Measurements from ENCODE around the gene CARD19.

The CARD19 gene

DNA sequence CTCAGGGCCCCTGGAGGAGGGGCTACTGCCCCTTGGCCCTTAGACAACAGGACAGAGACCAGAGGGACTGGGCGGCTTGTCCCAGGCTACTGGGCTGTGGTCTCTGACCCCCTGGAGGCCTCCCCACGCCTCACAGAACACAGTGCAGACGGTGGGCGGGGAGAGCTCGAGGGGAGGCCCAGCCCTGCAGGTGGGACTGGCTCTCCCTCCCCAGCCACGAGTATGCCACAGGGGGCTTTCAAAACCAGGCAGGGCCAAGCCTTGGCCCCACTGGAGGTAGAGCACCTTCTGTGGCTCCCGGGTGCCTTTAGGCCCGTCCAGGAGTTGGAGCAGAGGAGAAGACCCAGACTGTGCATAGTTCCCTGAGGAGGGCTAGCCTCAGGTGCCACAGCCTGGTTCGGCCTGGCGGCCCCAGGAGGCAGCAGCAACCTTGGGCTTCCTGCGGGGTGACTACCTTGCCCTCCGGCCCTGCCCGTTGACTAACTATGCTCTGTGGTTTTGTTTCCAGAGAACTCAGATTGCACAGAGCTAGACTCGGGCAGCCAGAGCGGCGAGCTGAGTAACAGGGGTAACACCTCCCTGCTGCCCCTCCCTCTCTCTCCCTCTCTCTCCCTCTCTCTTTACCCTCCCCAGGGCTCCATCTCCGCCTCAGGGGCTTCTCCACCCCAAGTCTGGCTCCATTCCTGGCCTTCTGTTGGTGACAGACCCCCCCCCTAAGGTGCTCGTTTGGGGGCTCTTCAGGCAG is 15.5 kb downstream of the CARD19 start:
- TF ChIP-seq TAF1 (IDR thresholded peaks at IDR 0.05; ENCODE audit: low read depth) (no peak), EP300 (IDR thresholded peaks at IDR 0.05; ENCODE audit: borderline replicate concordance) (no peak), TCF12 (IDR thresholded peaks at IDR 0.05; ENCODE audit: low read depth) (no peak), TEAD4 (IDR thresholded peaks at IDR 0.05) (no peak), CREB1 (IDR thresholded peaks at IDR 0.05; ENCODE audit: low read depth) (no peak), EGR1 (IDR thresholded peaks at IDR 0.05) (no peak), NFIC (IDR thresholded peaks at IDR 0.05) (no peak), RAD21 (IDR thresholded peaks at IDR 0.05; ENCODE audit: low read depth) (no peak), YY1 (IDR thresholded peaks at IDR 0.05; ENCODE audit: low read depth) (no peak)
- TF ChIP-seq, protein P1, sequence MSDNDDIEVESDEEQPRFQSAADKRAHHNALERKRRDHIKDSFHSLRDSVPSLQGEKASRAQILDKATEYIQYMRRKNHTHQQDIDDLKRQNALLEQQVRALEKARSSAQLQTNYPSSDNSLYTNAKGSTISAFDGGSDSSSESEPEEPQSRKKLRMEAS (IDR thresholded peaks at IDR 0.05) = no peak
- TF ChIP-seq, protein P2, sequence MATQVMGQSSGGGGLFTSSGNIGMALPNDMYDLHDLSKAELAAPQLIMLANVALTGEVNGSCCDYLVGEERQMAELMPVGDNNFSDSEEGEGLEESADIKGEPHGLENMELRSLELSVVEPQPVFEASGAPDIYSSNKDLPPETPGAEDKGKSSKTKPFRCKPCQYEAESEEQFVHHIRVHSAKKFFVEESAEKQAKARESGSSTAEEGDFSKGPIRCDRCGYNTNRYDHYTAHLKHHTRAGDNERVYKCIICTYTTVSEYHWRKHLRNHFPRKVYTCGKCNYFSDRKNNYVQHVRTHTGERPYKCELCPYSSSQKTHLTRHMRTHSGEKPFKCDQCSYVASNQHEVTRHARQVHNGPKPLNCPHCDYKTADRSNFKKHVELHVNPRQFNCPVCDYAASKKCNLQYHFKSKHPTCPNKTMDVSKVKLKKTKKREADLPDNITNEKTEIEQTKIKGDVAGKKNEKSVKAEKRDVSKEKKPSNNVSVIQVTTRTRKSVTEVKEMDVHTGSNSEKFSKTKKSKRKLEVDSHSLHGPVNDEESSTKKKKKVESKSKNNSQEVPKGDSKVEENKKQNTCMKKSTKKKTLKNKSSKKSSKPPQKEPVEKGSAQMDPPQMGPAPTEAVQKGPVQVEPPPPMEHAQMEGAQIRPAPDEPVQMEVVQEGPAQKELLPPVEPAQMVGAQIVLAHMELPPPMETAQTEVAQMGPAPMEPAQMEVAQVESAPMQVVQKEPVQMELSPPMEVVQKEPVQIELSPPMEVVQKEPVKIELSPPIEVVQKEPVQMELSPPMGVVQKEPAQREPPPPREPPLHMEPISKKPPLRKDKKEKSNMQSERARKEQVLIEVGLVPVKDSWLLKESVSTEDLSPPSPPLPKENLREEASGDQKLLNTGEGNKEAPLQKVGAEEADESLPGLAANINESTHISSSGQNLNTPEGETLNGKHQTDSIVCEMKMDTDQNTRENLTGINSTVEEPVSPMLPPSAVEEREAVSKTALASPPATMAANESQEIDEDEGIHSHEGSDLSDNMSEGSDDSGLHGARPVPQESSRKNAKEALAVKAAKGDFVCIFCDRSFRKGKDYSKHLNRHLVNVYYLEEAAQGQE (IDR thresholded peaks at IDR 0.05; ENCODE audit: low read depth) = no peak
- TF ChIP-seq, protein P3, sequence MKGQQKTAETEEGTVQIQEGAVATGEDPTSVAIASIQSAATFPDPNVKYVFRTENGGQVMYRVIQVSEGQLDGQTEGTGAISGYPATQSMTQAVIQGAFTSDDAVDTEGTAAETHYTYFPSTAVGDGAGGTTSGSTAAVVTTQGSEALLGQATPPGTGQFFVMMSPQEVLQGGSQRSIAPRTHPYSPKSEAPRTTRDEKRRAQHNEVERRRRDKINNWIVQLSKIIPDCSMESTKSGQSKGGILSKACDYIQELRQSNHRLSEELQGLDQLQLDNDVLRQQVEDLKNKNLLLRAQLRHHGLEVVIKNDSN (IDR thresholded peaks at IDR 0.05) = no peak

DNA sequence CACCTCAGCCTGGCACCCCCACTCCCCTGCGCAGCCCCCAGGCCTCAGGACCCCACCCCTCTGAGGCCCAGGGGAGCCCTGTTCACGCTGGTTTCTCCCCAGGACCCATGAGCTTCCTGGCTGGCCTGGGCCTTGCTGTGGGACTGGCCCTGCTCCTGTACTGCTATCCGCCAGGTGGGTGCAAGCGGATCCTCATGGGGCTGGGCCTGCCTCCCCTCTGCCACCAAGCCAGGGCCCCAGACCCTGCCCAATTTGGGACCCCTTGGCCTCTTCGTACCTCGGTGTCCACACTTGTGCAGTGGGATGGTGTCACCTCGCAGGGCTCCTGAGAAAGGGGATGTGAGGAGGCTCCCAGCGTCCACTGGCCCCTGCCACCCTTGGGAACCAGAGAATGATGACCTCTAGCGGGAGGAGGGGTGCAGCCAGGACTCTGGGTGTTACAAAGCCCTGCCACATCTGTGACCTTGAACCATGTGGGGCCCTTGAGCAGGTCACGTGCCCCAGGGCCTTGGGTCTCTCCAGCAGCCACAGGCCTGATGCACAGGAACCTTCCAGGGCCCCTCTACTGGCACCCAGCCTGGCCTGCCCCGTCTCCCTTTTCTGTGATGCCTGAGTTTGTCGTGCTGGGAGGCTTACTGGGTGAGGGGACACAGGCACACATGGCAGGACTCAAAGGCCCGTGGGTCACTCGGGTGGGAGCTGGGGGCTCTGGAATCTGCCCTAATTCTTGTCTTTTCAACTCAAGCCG is 16.3 kb downstream of the CARD19 start:
- no peak for TF ChIP-seq TEAD4 (IDR thresholded peaks at IDR 0.05)
- no peak for TF ChIP-seq TCF12 (IDR thresholded peaks at IDR 0.05; ENCODE audit: low read depth)
- TF ChIP-seq, protein P3 (IDR thresholded peaks at IDR 0.05) = no peak
- no peak for TF ChIP-seq NFIC (IDR thresholded peaks at IDR 0.05)
- no peak for TF ChIP-seq ZBTB7A (IDR thresholded peaks at IDR 0.05; ENCODE audit: low read depth)
- TF ChIP-seq CREB1 (IDR thresholded peaks at IDR 0.05; ENCODE audit: low read depth) = no peak
- TF ChIP-seq, protein P1 (IDR thresholded peaks at IDR 0.05) = no peak
- TF ChIP-seq, protein P2 (IDR thresholded peaks at IDR 0.05; ENCODE audit: low read depth) = no peak
- no peak for TF ChIP-seq RAD21 (IDR thresholded peaks at IDR 0.05; ENCODE audit: low read depth)
- TF ChIP-seq YY1 (IDR thresholded peaks at IDR 0.05; ENCODE audit: low read depth) = no peak
- no peak for TF ChIP-seq EP300 (IDR thresholded peaks at IDR 0.05; ENCODE audit: borderline replicate concordance)
- TF ChIP-seq TAF1 (IDR thresholded peaks at IDR 0.05; ENCODE audit: low read depth) = no peak
- no peak for TF ChIP-seq FOXM1 (IDR thresholded peaks at IDR 0.05; ENCODE audit: borderline replicate concordance, low read depth)
- no peak for TF ChIP-seq EGR1 (IDR thresholded peaks at IDR 0.05)

DNA sequence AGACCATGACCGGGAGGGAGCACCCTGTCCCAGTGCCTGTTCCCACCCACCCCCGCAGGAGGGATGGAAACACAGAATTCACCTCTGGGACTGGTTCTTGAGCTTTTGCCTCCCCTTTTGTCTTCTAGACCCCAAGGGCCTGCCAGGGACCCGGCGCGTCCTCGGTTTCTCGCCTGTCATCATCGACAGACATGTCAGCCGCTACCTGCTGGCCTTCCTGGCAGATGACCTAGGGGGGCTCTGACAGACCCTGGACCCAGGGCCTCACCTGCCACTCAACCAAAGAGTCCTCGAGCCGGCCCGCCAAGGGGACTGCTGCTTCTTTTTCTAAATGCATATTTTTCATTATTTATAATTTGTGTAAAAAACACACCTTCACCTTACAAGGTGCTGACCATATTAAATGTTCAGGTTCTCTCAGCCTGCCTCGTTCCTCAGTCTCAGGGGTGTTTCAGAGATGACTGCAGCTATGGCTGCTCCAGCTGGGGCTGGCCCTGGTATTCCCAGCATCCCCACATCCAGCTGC is 16.9 kb downstream of the CARD19 start:
- no peak for TF ChIP-seq TAF1 (IDR thresholded peaks at IDR 0.05; ENCODE audit: low read depth)
- TF ChIP-seq YY1 (IDR thresholded peaks at IDR 0.05; ENCODE audit: low read depth) = no peak
- TF ChIP-seq CREB1 (IDR thresholded peaks at IDR 0.05; ENCODE audit: low read depth) = no peak
- no peak for TF ChIP-seq EP300 (IDR thresholded peaks at IDR 0.05; ENCODE audit: borderline replicate concordance)
- TF ChIP-seq, protein P3 (IDR thresholded peaks at IDR 0.05) = no peak
- no peak for TF ChIP-seq EGR1 (IDR thresholded peaks at IDR 0.05)
- no peak for TF ChIP-seq TCF12 (IDR thresholded peaks at IDR 0.05; ENCODE audit: low read depth)
- no peak for TF ChIP-seq FOXM1 (IDR thresholded peaks at IDR 0.05; ENCODE audit: borderline replicate concordance, low read depth)

DNA sequence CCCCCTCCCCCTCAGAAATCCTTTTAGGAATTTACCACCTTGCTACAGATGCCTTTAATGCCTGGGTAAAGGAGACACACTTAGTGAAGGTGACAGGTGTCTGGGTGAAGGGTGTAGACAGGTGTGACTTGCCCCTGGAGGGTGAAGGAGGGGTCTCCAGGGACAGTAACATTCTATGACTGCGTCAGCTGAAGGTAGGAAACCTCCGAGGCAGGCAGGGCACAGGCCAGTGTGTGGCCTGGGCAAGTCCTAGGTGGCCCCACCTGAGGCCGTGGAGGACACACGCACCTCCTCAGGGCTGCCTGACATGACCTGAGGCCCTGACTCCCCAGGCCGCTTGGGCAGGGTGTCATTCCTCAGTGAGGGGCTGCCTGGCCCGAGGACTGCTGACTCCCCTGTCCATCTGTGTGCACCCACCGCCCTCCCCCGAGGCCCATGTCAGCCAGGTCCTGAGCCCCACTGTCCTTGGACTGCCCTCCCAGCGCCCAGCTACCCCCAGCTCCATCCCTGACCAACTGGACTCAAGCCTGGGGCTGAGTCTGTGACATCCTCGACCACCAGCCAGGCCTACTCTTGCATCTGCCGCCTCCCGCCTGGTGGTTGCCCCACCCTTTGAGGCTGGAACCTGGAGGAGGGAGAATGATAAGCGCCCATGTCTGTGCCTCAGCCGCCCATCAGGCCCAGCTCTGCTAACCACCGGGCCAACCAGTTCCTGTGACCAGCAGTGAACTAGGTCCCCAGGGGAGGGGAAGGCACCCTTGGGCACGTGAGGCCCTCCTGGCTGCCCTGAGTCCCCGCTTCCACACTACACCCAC is 18.4 kb downstream of the CARD19 start:
- TF ChIP-seq ZBTB7A (IDR thresholded peaks at IDR 0.05; ENCODE audit: low read depth) (no peak), EGR1 (IDR thresholded peaks at IDR 0.05) (no peak), TEAD4 (IDR thresholded peaks at IDR 0.05) (no peak), CREB1 (IDR thresholded peaks at IDR 0.05; ENCODE audit: low read depth) (no peak), TCF12 (IDR thresholded peaks at IDR 0.05; ENCODE audit: low read depth) (no peak), TAF1 (IDR thresholded peaks at IDR 0.05; ENCODE audit: low read depth) (no peak), YY1 (IDR thresholded peaks at IDR 0.05; ENCODE audit: low read depth) (no peak), NFIC (IDR thresholded peaks at IDR 0.05) (no peak), FOXM1 (IDR thresholded peaks at IDR 0.05; ENCODE audit: borderline replicate concordance, low read depth) (no peak), RAD21 (IDR thresholded peaks at IDR 0.05; ENCODE audit: low read depth) (no peak), EP300 (IDR thresholded peaks at IDR 0.05; ENCODE audit: borderline replicate concordance) (no peak), CEBPB (IDR thresholded peaks at IDR 0.05) (no peak)
- TF ChIP-seq, protein P1 (IDR thresholded peaks at IDR 0.05) = no peak
- TF ChIP-seq, protein P3 (IDR thresholded peaks at IDR 0.05) = no peak
- TF ChIP-seq, protein P2 (IDR thresholded peaks at IDR 0.05; ENCODE audit: low read depth) = no peak
